ENCODE measurements around the gene TARBP2.

The TARBP2 gene

GRCh38 chr12:53552361-53553327 lies 51.6 kb downstream of the TARBP2 start:
- no peak for DNase-seq (ENCODE audit: low read depth in 2 of 2)

Measured in stimulated activated CD4-positive, alpha-beta T cell treated with anti-CD3 and anti-CD28 coated beads, Interleukin-1b, Interleukin-23, amount 100 ng/mL, for 1 hour (primary cell).